ENCODE measurements around the gene CAMSAP3. TPM values are rescaled to one million over a fixed set of nuclear protein-coding genes. Genes with fewer than 3 reads are reported as not detected.

CAMSAP3 gene
- total RNA-seq, 2 donors from 2014 or later = 21.8 to 32.3 TPM

DNA sequence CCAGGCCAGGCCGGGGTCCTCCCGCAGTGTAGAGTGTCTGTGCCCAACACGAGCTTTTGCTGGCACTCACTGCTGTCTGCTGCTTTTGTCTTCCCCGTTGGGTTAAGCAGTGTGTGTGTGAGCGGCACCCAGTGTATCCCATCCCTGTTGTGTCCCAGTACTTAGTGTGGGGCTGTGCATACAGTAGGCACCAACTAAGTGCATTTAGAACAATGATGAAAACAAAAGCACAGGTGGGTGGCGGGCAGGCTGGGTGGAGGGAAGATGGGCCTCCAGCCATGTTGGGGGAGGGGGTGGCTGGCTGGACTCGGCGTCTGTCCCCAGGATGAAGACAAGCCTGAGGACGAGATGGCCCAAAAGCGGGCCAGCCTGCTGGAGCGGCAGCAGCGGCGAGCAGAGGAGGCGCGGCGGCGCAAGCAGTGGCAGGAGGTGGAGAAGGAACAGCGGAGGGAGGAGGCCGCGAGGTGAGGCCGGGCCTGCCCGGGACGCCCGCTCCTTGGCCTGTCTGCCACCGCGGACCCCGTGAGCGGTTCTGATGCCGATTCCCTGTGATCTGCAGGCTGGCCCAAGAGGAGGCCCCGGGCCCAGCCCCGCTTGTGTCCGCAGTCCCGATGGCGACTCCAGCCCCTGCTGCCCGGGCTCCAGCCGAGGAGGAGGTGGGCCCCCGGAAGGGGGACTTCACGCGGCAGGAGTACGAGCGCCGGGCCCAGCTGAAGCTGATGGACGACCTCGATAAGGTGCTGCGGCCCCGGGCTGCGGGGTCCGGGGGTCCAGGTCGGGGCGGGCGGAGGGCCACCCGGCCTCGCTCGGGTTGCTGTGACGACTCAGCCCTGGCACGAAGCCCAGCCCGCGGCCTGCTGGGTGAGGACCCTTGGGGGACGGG, 19.4 kb downstream of the CAMSAP3 start:
- DNase-seq = no peak
- Histone ChIP-seq H3K4me1 (peaks cover 29% of the 10 kb centered on the region), H3K36me3 (replicated peaks in 1 of 2; ENCODE audit: insufficient read depth in 1 of 2, low read depth in 2 of 2) (peaks cover 9 to 11% of the 10 kb centered on the region in 2 donors)

GRCh38 chr19:7617172-7617571, 21.5 kb downstream of the CAMSAP3 start:
- Histone ChIP-seq H3K4me1 (peaks cover 36% of the 10 kb centered on the region), H3K27me3 (no peaks in the 10 kb centered on the region), H3K4me3 (no peak overlapping the region), H3K36me3 (replicated peaks in 1 of 2; ENCODE audit: insufficient read depth in 1 of 2, low read depth in 2 of 2) (peaks cover 3 to 19% of the 10 kb centered on the region in 2 donors), H3K9me3 (no peaks in the 10 kb centered on the region), H3K27ac (peak overlapping the region; percentile 97 to 100 (median 100))
- no peak for TF ChIP-seq POLR2A (IDR thresholded peaks at IDR 0.05)
- TF ChIP-seq CTCF (IDR thresholded peaks at IDR 0.05) = no peak
- DNase-seq (no peak), ATAC-seq (no peak)
- intact Hi-C loops (cut with DNase I) = no loop called here
- 85 to 94% methylated on average over 10 to 12 of the region's 12 CpGs for WGBS, 2 donors

More for the DNA sequence above, 19.4 kb downstream of the CAMSAP3 start:
- intact Hi-C loops (cut with DNase I) = no loop called here
- no peak overlapping the region for H3K27ac ChIP-seq
- WGBS, 2 donors = 88 to 94% methylated on average over 36 to 55 of the region's 59 CpGs
- no peak overlapping the region for H3K4me3 ChIP-seq
- TF ChIP-seq POLR2A (IDR thresholded peaks at IDR 0.05) (no peak), CTCF (IDR thresholded peaks at IDR 0.05) (no peak)
- H3K27me3 ChIP-seq = no peaks in the 10 kb centered on the region
- ATAC-seq = no peak
- H3K9me3 ChIP-seq = no peaks in the 10 kb centered on the region

GRCh38 chr19:7617735-7618134, 22.1 kb downstream of the CAMSAP3 start:
- H3K4me3 ChIP-seq = no peak overlapping the region
- no peaks in the 10 kb centered on the region for H3K27me3 ChIP-seq
- no peak for TF ChIP-seq POLR2A (IDR thresholded peaks at IDR 0.05)
- no peaks in the 10 kb centered on the region for H3K9me3 ChIP-seq
- no peak for DNase-seq
- no peak for ATAC-seq
- peak overlapping the region; percentile 97 to 100 (median 100) for H3K27ac ChIP-seq
- WGBS, 2 donors = 86 to 91% methylated on average over 25 to 28 of the region's 28 CpGs
- H3K4me1 ChIP-seq = peaks cover 36% of the 10 kb centered on the region
- intact Hi-C loops (cut with DNase I) = no loop called here
- H3K36me3 ChIP-seq (replicated peaks in 1 of 2; ENCODE audit: insufficient read depth in 1 of 2, low read depth in 2 of 2) = peaks cover 8 to 21% of the 10 kb centered on the region in 2 donors

GRCh38 chr19:7618348-7618747, 22.7 kb downstream of the CAMSAP3 start:
- ATAC-seq (peak; percentile 36), DNase-seq (peak; percentile 78 to 91 (median 82))
- Histone ChIP-seq H3K27ac (peak overlapping the region; percentile 97 to 100 (median 100)), H3K27me3 (no peaks in the 10 kb centered on the region), H3K4me1 (peaks cover 36% of the 10 kb centered on the region), H3K4me3 (no peak overlapping the region), H3K9me3 (no peaks in the 10 kb centered on the region), H3K36me3 (replicated peaks in 1 of 2; ENCODE audit: insufficient read depth in 1 of 2, low read depth in 2 of 2) (peaks cover 9 to 26% of the 10 kb centered on the region in 2 donors)
- intact Hi-C loops (cut with DNase I) = no loop called here
- TF ChIP-seq CTCF (IDR thresholded peaks at IDR 0.05) (no peak), POLR2A (IDR thresholded peaks at IDR 0.05) (no peak)
- WGBS, 2 donors = 7 to 15% methylated on average over 4 of the region's 4 CpGs

DNA sequence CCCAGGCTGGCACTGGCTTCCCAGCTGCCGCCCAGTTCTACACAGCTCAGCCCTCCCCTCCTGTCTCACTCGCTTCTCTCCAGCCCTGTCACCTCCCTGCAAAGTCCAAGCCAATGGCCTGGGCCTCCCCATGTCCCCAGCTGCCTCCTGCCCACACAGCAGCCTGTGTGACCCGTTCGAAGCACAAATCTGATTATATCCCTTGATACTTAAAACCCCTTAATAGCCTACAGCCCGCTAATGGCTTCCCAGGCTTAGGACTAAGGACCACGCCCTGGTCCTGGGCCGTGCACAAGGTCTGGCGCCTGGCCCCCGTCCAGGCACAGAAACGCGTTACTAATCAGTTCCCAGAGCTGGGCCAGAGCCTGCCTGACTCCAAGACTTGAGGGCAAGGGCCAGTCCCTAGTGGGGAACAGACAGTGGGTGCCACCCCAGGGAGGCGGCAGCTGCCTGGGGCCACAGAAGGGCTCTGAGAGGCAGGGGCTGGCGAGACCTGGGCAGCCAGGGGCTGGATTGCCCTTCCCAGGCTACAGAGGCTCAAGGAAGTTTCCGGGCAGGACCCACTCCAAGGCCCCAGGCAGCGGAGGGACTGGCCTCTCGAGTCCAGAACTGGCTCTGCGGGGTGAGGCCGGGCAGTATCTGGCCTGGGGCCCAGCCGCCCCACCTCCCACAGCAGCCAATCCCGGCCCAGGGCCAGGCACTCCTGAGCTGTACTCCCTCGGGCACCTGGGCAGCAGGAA, 23.3 kb downstream of the CAMSAP3 start:
- H3K36me3 ChIP-seq (replicated peaks in 1 of 2; ENCODE audit: insufficient read depth in 1 of 2, low read depth in 2 of 2) = peaks cover 9 to 30% of the 10 kb centered on the region in 2 donors
- H3K4me3 ChIP-seq = no peak overlapping the region
- peak; percentile 95 to 98 (median 97) for DNase-seq
- H3K9me3 ChIP-seq = no peaks in the 10 kb centered on the region
- intact Hi-C loops (cut with DNase I) = no loop called here
- WGBS, 2 donors = 25 to 32% methylated on average over 4 to 17 of the region's 21 CpGs
- peak overlapping the region; percentile 97 to 100 (median 100) for H3K27ac ChIP-seq
- peaks cover 36% of the 10 kb centered on the region for H3K4me1 ChIP-seq
- H3K27me3 ChIP-seq = no peaks in the 10 kb centered on the region
- TF ChIP-seq POLR2A (IDR thresholded peaks at IDR 0.05) (peak; percentile 95), CTCF (IDR thresholded peaks at IDR 0.05) (peak in 2 of 7 experiments; percentile 13 to 14)
- ATAC-seq = peak; percentile 92

All from body of pancreas (tissue), 4 donors.